ENCODE measurements around the gene SDHB.
A peak's percentile ranks its signal among the peaks of the same experiment; 100 is the strongest.

The SDHB gene

GRCh38 chr1:17011092-17011438 is 42.8 kb downstream of the SDHB start:
- no peak for DNase-seq

GRCh38 chr1:17009706-17010105 is 44.1 kb downstream of the SDHB start:
- DNase-seq, result peak; percentile 80

GRCh38 chr1:17008208-17008855 is 45.5 kb downstream of the SDHB start:
- DNase-seq, result no peak

GRCh38 chr1:17007121-17007520 is 46.7 kb downstream of the SDHB start:
- no peak for DNase-seq

- DNase-seq, result no peak
Measured at GRCh38 chr1:17005365-17005740, 48.5 kb downstream of the SDHB start.

- no peak for DNase-seq
Measured at GRCh38 chr1:17004466-17005364, 49.1 kb downstream of the SDHB start.

- DNase-seq, result no peak
Measured at GRCh38 chr1:17002524-17002902, 51.3 kb downstream of the SDHB start.

GRCh38 chr1:17001760-17002523 is 51.9 kb downstream of the SDHB start:
- no peak for DNase-seq

GRCh38 chr1:16999863-17000262 is 54.0 kb downstream of the SDHB start:
- no peak for DNase-seq

GRCh38 chr1:16998589-16998988 is 55.2 kb downstream of the SDHB start:
- DNase-seq, result no peak

GRCh38 chr1:16996845-16997244 is 57.0 kb downstream of the SDHB start:
- no peak for DNase-seq

- DNase-seq, result no peak
Measured at GRCh38 chr1:16993521-16994038, 60.3 kb downstream of the SDHB start.

GRCh38 chr1:16992675-16993074 is 61.2 kb downstream of the SDHB start:
- DNase-seq, result no peak

- DNase-seq, result no peak
Measured at GRCh38 chr1:16992102-16992501, 61.7 kb downstream of the SDHB start.

- no peak for DNase-seq
Measured at GRCh38 chr1:16991571-16991970, 62.3 kb downstream of the SDHB start.

- no peak for DNase-seq
Measured at GRCh38 chr1:16989676-16990391, 64.0 kb downstream of the SDHB start.

- DNase-seq, result no peak
Measured at GRCh38 chr1:16988210-16988609, 65.6 kb downstream of the SDHB start.

- no peak for DNase-seq
Measured at GRCh38 chr1:16986962-16987361, 66.9 kb downstream of the SDHB start.

- no peak for DNase-seq
Measured at GRCh38 chr1:16986560-16986959, 67.3 kb downstream of the SDHB start.

GRCh38 chr1:16986113-16986512 is 67.7 kb downstream of the SDHB start:
- DNase-seq, result no peak

- DNase-seq, result no peak
Measured at GRCh38 chr1:16984717-16985116, 69.1 kb downstream of the SDHB start.

GRCh38 chr1:16983649-16984048 is 70.2 kb downstream of the SDHB start:
- DNase-seq, result no peak

GRCh38 chr1:16982902-16983301 is 70.9 kb downstream of the SDHB start:
- no peak for DNase-seq
